Stromal cell of bone marrow (primary cell): ENCODE results near the gene P2RY8.
"Not testable (repeated sequence)": the region's sequence is repeated elsewhere in the genome, so short reads cannot be mapped to it uniquely, and the experiment has no call there.

ENCODE experiments used
- DNase-seq: peaks from one replicate; pipeline ENCODE4 v3.0.0-alpha.2; 2012; ENCODE audit warnings: low read depth

Gene P2RY8

DNA sequence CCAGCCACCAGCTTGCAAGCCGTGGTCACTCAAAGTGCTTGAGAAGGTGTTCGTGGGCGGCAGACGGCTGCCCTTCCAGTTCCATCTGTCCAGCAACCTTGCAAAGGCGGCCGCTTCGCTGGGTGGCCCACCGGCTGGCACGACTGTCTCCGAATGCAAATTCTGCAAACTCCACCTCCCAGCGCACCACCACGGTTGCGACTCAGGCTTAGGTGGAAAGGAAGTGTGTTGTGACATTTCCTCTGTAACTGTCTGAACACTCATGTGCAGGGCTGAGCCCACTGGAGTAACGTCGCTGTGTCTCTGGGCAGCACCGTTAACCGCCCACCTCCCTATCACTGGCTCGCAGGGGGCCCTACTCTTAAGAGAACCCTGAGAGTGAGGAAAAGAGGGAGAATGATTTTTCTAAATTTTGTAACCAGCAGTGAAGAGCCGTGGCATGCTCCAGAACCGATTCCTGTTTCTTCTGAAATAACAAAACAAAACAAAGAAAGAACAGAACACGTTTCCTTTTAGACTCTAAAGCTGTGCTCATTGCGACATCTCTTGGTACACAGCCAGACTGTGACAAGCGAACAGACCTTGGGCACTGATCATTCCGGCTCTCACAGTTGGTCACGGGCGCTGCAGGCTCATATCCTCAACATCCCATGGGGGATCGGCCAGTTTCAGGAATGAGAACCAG is at the start of gene P2RY8:
Gene P2RY8, minus strand, starts transcription at position 155 of the 685 bp plus-strand sequence. CDS start 70,627 bp downstream, outside the sequence.
- DNase-seq = peak; percentile 6

DNA sequence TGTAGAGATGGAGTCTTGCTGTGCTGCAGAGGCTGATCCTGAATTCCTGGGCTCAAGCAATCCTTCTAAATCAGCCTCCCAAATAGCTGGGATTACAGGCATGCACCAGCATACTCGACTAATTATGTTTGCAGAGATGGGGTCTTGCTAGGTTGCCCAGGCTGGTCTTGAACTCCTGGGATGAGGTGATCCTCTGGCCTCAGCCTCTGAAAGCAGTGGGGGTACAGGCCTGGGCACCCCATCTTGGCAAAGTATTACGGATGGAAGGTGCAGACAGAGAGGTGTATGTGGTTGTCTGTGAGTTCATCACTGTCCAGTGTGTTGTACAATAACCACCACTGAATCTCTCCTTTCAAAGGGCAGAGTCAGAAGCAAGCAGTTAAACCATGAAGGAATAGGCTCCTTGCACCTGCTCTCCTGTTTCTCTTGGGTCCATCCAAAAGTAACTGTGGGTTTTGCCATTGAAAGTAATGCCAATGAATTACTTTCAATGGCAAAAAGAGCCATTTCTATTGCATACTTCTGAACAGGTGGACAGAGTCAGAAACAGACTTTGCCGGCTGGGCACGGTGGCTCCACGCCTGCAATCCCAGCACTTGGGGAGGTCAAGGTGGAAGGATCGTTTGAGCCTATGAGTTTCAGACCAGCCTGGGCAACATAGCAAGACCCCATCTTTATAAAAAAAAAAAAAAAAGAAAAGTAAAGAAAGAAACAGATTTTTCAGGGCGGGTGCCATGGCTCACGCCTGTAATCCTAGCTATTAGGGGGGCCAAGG is 47.4 kb upstream of the P2RY8 start:
- DNase-seq = no peak

DNA sequence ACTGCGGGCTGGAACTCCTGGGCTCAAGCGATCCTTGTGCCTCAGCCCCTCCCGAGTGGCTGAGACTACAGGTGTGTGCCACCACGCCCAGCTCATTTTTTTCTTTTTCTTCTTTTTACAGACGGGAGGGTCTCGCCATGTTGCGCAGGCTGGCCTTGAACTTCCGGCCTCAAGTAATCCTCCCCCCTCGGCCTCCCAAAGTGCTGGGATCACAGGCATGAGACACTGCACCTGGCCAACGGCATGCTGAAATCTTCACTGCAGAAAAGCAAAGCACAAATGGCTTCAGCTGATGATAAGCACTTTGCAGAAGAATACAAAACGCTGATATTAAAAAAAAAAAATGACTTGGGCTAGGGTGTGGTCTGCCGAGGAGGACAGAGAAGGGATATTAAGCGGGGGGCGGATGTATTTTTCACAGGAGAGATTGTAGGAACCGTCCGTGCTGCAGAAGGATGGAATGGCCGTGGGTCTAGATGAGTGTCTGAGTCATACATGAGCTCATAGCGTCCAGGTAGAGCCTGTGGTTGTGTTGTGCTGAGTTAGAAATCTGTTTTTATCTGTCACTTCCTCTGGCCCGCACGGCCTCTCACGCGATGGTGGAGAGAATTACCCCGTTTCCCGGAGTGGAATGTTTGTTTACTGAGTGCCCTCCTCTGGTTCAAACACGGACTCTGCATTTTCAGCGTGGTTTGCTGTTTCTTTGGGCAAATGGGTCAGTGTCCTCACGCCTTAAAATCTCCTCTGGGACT is 45.9 kb upstream of the P2RY8 start:
- no peak for DNase-seq

DNA sequence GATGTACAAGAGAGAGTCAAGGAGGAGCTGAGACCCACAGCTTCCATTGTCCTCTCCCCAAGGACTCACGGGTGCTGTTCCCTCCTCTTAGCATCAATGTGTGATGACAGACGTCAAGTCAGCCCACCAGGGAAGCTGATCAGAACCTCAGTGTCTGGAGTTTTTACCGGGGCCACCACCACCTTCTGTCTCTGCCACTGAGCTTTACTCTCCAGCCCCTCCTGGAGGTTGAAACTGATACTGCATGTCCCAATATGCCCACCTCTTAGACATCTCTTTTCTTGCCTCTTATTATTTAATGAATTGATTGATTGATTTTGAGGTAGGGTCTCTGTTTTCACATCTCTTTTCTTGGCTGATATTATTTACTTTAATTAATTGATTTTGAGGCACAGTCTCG is 44.1 kb upstream of the P2RY8 start:
- no peak for DNase-seq

GRCh38 chrX:1578511-1579173 is 41.7 kb upstream of the P2RY8 start:
- no peak for DNase-seq

- DNase-seq = no peak
Observed at GRCh38 chrX:1577845-1578244, 40.9 kb upstream of the P2RY8 start.

GRCh38 chrX:1576201-1576992 is 39.4 kb upstream of the P2RY8 start:
- DNase-seq = no peak

GRCh38 chrX:1574181-1574580 is 37.2 kb upstream of the P2RY8 start:
- not testable (repeated sequence) for DNase-seq

DNA sequence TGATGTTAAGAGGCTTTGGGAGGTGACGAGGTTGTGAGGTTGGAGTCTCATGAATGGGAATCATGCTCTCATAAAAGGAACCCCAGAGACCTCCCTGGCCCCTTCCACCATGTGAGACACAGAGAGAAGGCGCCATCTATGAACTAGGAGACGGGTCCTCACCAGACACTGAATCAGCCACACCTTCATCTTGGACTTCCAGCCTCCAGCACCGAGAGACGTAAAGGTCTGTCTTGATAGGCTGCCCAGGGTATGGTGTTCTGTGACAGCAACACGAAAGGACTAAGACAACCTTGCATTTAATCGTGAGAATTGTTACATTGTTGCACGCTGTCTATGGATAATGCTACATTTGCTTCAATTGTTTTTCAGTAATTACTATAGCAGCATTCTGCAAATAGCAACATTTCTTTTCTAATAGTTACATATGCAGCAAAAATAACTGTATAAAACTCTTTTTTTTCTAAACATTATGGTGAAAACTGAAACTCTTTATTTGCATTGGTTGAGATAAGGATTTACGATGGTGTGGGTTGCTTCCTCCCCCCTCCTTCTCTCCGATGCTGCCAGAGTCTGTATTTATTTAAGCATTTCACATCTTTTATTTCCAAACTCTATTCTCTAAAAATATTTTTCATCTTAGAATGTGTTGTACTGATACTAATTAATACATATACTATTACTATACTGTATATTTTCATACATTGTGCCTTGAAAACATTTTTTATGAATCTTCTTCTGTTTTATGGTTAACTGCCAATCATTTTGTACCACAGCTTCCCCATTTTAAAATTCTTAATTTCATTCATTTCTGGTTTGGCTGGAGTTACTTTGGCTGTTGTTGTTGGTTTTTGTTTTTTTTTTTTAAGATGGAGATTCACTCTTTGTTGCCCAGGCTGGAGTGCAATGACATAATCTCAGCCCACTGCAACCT is 28.0 kb upstream of the P2RY8 start:
- no peak for DNase-seq

DNA sequence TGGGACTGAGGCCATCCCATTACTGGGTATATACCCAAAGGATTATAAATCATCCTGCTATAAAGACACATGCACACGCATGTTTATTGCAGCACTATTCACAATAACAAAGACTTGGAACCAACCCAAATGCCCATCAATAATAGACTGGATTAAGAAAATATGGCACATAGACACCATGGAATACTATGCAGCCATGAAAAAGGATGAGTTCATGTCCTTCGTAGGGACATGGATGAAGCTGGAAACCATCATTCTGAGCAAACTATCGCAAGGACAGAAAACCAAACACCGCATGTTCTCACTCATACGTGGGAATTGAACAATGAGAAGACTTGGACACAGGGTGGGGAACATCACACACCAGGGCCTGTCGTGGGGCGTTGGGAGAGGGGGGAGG is 27.1 kb upstream of the P2RY8 start:
- not testable (repeated sequence) for DNase-seq

DNA sequence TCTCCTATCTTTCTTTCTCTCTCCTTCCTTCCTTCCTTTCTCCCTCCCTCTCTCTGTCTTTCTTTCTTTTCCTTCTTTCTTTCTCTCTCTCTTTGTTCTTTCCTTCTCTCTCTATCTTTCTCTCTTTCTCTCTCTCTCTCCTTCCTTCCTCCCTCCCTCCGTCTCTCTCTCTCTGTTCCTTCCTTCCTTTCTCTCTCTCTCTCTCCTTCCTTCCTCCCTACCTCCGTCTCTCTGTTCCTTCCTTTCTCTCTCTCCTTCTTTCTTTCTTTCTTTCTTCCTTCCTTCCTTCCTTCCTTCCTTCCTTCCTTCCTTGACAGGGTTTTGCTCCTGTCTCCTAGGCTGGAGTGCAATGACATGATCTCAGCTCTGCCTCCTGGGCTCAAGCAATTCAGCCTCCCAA is 24.2 kb upstream of the P2RY8 start:
- DNase-seq = no peak

DNA sequence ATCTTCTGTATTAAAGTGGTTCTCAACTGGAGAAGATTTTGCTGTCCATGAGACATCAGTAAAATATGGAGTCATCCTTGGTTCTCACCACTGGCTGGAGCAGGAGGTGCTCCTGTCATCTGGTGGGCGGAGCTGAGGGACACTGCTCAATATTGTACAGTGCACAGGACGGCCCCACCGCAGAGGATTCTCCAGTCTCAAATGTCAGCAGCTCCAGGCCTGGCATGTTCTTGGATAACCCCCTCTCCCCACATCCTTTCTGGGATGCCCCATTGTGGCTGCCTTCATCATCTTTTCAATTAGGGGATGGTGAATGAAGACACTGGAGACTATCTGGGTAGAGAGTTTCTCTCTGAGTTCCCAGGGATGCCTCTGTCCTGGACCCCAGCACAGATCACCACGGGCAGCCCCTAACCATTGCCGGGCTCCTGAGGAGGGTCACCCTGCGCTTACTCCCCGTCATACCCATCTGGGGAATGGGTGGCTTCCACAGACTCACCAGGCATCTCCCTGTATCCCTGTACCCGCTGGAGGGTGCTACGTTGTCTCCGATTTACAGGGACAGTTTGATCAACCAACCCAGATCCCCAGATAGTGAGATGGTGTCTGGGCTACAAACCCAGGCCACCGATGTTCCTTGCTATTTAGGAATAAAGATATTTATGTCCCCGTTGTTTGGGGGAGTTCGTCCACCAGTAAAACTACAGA is 21.9 kb upstream of the P2RY8 start:
- DNase-seq = no peak

- DNase-seq = not testable (repeated sequence)
Observed at GRCh38 chrX:1557442-1557841, 20.5 kb upstream of the P2RY8 start.

DNA sequence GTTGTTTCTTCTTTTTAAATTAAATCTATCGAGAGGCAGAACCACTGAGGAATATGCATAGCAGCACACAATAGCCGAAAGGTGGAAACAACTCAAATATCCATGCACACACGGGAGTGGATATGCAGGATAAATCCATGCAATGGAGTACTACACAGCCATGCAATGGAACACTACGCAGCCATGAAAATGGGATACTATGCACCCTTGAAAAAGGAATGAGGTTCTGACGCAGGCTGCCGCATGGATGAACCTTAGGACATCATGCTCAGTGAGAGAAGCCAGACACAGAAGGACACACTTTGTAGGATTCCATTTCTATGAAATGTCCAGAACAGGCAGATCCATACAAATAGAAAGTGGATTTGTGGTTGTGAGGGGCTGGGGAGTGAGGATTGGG is 18.4 kb upstream of the P2RY8 start:
- DNase-seq = no peak

GRCh38 chrX:1554469-1555210 is 17.7 kb upstream of the P2RY8 start:
- no peak for DNase-seq

GRCh38 chrX:1551959-1552546 is 15.1 kb upstream of the P2RY8 start:
- no peak for DNase-seq

DNA sequence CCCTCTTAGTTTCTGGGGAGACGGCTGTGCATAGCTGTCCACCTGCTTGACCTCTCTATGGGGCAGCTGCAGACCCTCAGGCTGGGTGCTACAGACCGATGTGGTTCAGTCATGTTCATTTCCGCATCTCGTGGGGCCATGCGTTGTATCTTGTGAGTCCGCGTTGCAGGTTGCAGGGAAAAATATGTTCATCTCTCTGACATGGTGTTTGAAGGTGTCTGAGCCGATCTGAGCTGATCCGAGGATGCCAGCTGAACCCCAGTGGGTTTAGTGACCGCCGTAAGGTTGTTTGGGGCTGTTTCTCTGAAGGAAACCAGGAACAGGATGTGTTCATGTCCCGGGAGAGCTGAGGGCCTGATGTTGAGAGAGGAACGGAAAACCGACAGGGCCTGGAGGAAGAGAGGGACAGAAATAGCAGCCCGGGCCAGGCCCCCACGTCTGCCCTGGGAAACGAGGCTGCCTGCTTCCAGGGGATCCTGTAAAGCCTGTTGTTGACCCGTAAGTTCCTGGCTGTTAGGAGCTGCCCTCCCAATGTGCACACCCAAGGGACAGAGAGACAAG is 9.8 kb upstream of the P2RY8 start:
- DNase-seq = no peak

DNA sequence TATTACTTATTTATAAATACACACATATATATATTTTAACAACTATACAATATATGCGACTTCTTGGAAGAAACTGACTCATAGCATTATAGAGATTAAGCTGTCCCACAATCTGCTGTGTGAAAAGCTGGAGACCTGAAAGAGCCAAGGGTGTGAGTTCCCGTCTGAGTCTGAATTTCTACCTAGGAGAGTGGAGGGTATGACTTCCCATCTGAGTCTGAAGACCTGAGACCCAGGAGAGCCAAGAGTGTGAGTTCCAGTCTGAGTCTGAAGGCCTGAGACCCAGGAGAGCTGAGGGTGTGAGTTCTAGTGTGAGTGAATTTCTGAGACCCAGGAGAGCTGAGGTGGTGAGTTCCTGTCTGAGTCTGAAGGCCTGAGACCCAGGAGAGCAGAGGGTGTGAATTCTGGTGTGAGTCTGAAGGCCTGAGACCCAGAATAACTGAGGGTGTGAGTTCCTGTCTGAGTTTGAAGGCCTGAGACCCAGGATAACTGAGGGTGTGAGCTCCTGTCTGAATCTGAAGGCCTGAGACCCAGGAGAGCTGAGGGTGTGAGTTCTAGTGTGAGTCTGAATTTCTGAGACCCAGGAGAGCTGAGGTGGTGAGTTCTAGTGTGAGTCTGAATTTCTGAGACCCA is 8.9 kb upstream of the P2RY8 start:
- no peak for DNase-seq
